Ramos (cell line): ENCODE data around the gene GSDME.

ENCODE experiments used
- in situ Hi-C: fragments of 300-500 bp; cut with MboI; formaldehyde crosslinking; loops from one replicate; pipeline ENCODE4 v1.14.3; 2022; ENCODE audit warnings: low sequenced_read_pairs; ENCODE audit not compliant: unreplicated experiment

GSDME gene

GRCh38 chr7:24665564-24666294 is 91.5 kb downstream of the GSDME start:
- in situ Hi-C loops, result no loop called here

GRCh38 chr7:24660546-24660945 is 96.7 kb downstream of the GSDME start:
- in situ Hi-C loops, result no loop called here

- in situ Hi-C loops, result no loop called here
Observed at GRCh38 chr7:24659505-24659904, 97.8 kb downstream of the GSDME start.

GRCh38 chr7:24657980-24658379 is 99.3 kb downstream of the GSDME start:
- in situ Hi-C loops, result no loop called here

GRCh38 chr7:24656608-24657007 is 100.7 kb downstream of the GSDME start:
- in situ Hi-C loops, result no loop called here

GRCh38 chr7:24654305-24654704 is 103.0 kb downstream of the GSDME start:
- in situ Hi-C loops, result no loop called here

- in situ Hi-C loops, result no loop called here
Observed at GRCh38 chr7:24653316-24654085, 103.8 kb downstream of the GSDME start.

- in situ Hi-C loops, result no loop called here
Observed at GRCh38 chr7:24652251-24652939, 104.9 kb downstream of the GSDME start.
